GM19372 (cell line): ENCODE data around the gene CLEC20A.

Experiments
- ATAC-seq: cut with Tn5 transposase; IDR thresholded peaks from one replicate; pipeline ENCODE4 v1.9.1; 2021; ENCODE audit warnings: mild to moderate bottlenecking, low read depth, moderate library complexity; ENCODE audit not compliant: unreplicated experiment

The CLEC20A gene

DNA sequence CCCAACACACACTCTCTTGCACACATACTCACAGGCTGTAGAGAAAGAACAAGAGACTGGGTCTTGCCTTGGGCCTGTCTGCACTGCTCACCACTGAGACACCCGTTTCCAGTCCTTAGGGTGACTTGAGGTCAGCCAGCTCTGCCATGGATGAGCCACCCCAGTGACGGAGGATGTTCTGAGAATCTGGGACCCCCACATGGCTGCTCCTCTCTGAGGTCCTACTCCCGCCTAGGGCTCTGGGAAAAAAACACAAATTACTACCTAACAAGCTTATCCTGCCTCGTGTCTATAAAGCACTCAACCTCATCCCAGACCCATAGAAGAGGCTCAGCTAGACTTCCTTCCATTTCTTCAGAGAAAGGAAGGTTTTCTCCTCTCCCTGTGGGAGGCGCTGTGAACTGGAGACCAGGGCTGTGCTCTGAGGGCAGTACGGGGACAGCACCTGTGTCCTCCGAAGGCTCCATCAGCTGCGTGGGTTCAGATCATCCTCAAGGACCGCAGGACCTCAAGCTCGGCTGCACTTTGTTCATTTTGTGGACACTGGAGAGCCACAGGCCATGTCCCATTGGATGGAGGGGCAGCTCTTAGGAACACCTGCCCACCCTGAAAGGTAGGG, 4.3 kb upstream of the CLEC20A start:
- ATAC-seq: peak; percentile 7

- ATAC-seq: no peak
These were observed 3.5 kb upstream of the CLEC20A start for GRCh38 chr1:178500091-178500770.

GRCh38 chr1:178498896-178499675, 2.3 kb upstream of the CLEC20A start:
- no peak for ATAC-seq

DNA sequence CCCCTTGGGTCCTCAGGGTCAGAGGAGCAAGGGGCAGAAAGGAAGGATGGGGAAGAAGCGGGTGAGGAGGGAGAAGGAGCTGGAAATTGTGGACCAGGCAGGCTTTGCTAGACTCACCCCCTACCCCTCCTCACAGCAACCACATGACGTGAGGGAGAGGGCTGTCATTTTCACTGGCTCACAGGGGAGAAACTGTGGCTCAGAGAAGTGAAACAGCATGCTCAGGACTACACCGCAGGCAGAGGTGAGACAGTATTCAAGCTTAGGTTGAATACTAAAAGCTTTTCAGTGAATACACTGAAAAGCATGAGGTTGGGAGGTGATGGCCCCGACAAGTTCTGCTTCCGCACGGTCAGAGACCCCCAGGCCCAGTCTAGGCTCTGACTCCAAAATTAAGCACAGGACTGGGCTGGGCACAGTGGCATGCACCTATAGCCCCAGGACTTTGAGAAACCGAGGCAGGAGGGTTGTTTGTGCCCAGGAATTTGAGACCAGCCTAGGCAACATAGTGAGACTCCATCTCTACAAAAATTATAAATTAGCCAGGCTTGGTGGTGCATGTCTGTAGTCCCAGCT, 1.2 kb upstream of the CLEC20A start:
- ATAC-seq: no peak

- ATAC-seq: no peak
These were observed 889 bp downstream of the CLEC20A start for GRCh38 chr1:178495741-178496409.

GRCh38 chr1:178495158-178495557, 1.6 kb downstream of the CLEC20A start:
- no peak for ATAC-seq

DNA sequence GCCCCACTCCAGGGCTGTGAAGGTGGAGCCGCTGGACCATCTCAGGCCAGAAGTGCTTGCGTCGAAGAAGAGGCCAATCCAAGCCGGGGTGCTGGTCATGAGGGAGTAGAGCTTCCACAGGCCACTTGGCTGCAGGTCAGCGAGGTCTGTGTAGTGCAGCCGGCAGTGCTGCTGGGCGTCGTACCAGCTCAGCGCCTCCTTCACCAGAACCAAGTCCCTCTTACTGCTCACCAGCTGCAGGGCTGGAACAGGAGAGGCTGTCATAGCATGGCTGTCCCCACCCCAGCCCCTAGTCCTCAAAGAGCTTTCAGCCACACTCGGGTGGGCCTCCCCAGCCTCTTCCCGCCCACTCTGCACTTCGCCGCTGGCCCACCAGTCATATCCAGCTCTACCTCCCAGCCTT, 2.2 kb downstream of the CLEC20A start:
- ATAC-seq: no peak

DNA sequence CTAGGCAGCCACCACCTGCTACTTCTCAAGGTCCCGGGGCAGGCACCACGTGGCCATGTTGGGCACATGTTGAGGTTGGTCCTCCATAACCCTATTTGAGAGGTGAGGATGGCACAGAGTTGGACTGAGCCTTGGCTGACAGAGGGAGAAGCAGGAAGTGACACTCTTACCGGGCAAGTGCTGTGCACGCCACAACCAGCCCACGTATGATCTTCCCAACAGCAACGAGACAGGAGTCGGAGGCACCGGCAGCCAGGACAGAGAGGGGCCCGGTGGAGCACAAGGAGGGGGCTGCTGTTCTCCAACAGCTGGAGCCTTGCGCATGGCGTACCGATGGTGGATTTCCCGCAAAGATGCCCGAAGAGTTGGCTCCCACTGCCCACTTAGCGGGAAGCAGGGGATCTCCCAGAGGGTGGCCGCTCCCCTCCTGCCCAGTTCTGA, 3.4 kb downstream of the CLEC20A start:
- ATAC-seq: no peak

DNA sequence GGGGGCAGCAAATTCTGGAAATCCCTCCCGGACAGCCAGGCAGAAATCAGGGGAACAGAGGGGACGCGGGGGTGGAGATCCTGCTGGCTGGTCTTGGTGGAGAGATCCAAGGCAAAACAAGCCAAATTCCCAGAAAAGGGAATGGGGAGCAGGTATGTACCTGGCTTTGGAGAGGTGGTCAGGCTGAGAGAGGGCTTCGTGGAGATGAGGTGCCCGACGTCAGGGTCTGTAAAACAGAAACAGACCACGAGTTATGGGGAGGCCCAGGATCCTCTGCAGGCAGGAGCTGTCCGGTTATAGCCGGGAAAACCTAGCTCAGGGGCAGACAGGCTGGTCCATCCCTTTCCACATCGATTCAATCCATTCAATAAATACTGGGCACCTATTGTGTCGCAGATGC, 4.4 kb downstream of the CLEC20A start:
- no peak for ATAC-seq

DNA sequence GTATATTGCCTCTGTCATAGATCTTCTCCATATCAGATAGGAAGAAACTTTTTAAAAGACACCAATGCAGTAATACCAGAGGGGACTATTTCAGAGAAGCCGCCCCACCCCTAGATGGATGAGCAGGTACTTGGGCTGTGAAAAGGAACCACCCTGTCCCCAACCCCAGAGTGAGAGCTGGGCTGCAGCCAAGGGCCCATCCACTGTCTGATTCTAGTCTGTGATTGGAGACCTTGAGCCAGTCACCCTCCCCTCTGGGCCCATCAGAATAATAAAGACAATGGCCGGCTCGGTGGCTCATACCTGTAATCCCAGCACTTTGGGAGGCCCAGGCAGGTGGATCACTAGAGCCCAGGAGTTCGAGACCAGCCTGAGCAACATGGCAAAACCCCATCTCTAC, 5.0 kb downstream of the CLEC20A start:
- ATAC-seq: no peak

DNA sequence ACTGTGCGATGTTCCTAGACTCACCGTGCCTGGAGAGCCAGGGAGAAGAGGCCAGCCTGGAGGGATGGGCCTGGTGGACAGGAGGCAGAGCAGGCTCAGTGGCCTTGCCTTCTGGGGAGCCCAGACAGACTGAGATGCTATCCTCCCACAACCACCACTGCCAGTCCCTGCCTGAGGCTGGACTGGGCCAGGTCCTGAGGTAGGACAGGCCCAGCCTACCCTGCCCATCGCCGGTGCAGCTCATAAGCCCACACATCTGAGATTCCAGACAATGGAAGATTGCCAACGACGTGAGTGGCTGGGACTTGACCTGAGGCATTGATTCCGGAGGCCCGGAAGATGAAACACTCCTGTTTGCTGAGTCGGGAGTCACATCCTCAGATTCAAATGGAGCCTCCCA, 5.8 kb downstream of the CLEC20A start:
- ATAC-seq: no peak

DNA sequence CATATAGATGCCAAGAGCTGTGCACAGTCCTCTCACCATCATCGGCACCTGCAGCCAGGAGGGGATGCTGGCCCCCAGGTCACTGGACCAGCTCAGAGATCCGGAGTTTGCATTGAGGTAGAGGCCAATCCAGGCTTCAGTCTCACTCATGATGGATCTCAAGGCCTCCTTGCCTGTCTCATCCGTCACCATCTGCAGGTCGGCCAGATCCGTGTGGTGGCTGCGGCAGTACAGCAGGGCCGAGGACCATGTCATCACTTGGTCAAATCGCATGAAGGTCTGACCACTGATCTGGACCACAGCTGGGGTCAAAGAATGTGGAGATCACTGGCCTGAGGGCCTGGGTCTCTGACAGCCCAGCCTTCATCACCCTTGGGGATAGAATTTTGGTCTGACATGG, 6.6 kb downstream of the CLEC20A start:
- ATAC-seq: no peak

GRCh38 chr1:178489399-178489798, 7.4 kb downstream of the CLEC20A start:
- ATAC-seq: no peak

GRCh38 chr1:178488393-178488792, 8.4 kb downstream of the CLEC20A start:
- no peak for ATAC-seq

DNA sequence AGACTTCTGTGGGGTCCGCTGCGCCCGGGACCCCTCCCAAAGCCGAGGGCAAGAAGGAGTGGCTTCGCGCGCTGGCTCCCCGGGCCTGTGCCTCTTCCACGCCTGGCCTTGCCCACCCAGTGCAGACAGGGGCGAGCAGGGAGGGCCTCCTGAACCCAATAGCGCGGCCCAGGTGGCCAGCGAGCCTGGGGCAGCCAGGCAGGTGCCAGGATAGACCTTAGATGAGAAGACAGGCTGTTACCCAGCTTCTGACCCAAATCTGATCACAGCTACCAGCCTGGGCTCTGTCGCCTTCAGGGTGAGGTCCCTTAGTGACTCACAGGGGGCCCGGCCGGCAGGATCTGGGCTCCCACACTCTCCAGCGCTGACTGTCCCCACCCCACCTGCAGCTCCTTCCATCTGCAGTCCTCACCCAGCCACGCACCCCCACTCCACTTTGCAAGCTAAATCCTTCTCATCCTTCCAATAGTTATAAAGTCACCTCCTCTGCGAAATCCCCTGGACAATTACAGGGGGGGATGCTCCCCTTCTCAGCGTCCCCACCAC, 9.6 kb downstream of the CLEC20A start:
- ATAC-seq: no peak

GRCh38 chr1:178486100-178487069, 10.4 kb downstream of the CLEC20A start:
- ATAC-seq: no peak

DNA sequence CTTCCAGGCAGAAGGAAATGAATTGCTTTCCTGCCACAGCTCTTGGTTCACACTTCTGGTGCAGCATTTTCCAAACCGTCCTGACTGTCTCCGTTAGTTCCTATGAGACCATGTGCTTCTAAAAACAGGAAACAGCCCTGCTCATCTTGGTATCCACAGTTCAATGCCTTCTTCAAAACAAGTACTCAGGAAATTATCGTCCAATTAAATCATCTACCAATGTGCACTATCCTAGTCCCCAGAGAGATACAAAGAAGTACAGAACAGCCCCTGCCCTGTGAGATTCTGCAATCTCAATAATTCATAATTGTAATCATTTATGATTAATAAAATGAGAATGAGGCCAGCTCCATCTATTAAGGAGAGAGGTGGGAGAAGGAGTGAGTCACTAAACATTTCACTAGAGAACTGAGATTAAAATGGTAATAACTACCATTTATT, 11.2 kb downstream of the CLEC20A start:
- ATAC-seq: no peak

DNA sequence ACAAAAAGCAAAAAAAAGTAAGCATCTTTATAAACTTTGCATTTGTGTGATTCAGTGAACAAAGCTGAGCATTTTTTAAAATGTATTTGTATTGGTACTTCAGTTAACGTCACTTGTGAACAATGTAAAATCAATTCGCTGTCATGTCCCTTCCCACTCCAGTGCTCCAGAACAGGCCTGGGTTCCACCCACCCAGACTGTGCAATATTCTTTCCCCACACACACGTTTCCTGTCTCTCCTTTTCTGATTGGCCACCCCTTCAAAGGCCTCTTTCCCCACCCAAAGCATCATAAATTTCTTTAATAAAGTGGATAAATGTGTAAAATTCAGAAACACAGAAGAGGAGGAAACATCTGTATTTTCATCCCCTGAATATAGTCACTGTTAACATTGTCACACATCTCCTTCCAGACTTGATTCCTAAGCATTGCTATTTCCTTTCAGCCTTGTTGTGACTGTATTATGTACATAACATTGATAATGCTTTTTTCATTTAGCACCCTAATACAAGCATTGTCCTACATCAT, 12.0 kb downstream of the CLEC20A start:
- no peak for ATAC-seq
